Activated T-cell treated with anti-CD3 and anti-CD28 coated beads for 4 hours (primary cell): ENCODE results near the gene TMEM254.
"Not testable (repeated sequence)": the region's sequence is repeated elsewhere in the genome, so short reads cannot be mapped to it uniquely, and the experiment has no call there.

ENCODE experiments used
- DNase-seq: peaks from one replicate; pipeline ENCODE4 v3.0.0-alpha.2; 2020

TMEM254 gene, protein sequence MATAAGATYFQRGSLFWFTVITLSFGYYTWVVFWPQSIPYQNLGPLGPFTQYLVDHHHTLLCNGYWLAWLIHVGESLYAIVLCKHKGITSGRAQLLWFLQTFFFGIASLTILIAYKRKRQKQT

DNA sequence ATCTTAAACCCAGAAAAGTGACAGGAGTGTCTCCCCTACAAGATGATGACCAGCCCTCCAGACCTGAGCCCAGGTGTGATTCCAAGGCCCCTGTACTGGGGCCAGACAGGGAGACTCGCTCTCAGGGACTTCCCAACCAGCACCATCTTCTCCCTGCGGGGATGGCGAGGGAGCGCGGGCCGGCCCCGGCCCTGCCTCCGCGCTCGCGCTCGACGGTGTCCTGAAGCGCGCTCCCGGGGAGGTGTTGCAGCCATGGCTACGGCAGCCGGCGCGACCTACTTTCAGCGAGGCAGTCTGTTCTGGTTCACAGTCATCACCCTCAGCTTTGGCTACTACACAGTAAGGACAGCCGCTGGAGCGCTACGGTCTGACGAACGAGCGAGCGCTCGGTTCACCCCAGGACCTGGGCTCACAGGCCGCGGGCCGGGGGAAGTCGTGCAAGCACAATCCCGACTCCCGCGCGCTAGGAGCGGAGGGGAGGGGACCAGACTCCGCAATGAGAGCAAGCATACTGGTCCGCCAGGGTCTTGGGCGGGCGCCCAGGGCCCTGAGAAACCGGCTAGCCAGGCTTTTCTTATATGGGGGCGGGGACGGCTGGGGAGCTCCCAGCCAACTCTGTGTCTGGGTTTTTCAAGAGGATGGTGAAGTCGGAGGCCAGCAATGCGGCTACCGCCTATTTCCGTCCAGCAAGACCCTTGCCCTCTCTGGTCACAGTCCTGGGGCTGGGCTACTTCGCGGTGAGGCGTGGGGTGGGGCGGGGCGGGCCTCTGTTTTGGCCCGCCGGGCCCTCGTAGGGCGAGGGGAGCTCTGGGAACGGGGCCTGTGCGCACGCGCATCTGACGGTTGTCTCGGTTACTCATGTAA, at the start of gene TMEM254:
Gene TMEM254, plus strand, starts transcription at position 218 of the 864 bp plus-strand sequence. Its CDS starts 35 bp downstream, at position 253.
- peak; percentile 84 for DNase-seq

DNA sequence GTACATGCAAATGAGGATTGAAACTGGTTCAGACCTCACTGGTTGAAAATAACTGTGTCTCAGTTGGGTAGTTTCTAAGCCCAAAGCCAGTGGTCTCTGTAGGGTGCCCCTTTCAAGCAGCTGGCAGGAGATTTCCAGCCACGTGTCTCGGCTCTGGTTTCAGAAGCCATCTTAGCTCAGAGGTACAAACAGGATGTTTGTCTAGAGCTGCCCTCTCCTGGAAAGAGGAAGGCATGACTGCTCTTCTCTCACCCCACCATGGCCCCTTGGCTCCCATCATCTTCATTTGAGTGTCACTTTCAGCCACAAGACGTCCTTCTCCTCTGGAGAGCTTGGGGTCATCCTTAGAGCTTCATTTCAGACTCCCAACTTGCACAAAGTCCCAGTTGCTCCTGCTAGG, 49.3 kb upstream of the TMEM254 start:
- DNase-seq, result not testable (repeated sequence)

DNA sequence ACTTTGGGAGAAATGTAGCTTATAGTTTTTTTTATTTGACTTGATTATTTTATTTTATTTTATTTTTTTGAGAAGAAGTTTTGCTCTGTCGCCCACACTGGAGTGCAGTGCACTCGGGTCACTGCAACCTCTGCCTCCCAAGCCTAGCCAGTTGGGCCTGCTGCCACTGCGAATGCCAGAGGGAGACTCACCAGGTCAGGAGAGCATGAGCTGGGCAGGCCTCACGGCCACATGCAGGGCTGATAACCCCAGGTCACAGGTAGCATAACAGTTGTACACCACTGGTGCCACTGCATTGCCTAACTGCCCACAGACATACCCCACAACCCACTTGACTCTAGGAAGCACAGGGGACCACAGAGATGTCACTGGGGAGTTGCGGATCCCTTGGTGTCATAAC, 48.6 kb upstream of the TMEM254 start:
- not testable (repeated sequence) for DNase-seq

DNA sequence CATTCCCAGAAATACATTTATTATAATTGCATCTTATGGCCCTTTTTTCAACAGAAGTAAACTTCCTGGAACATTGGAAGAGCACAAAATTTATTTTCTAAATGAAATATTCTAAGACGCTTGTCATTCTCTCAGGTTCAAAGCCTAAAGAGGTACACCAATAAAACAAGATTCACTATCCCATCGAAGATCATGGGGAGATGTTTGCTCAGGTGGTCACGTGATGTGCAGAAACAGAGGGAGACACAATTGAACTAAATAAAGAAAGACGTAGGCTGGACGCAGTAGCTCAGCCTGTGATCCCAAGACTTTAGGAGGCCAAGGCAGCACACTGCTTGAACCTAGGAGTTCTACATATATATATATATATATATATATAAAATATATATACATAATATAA, 46.0 kb upstream of the TMEM254 start:
- no peak for DNase-seq

DNA sequence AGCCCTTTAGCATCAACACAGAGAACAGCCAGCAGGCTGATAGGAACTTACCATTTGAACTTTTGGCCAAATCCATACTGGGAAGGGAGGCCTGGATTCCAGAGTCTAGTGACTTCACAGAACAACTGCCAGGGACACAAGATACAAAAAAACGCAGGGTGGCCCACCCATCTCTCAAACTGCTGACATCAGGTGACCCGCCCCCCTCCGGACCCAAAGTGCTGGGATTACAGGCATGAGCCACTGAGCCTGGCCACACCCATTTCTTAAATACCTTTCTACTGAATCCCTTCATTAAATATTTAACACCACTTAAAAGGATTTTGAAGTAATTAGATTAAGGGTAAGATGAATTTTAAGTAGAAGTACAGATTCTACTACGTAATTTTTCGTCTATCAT, 43.7 kb upstream of the TMEM254 start:
- not testable (repeated sequence) for DNase-seq

DNA sequence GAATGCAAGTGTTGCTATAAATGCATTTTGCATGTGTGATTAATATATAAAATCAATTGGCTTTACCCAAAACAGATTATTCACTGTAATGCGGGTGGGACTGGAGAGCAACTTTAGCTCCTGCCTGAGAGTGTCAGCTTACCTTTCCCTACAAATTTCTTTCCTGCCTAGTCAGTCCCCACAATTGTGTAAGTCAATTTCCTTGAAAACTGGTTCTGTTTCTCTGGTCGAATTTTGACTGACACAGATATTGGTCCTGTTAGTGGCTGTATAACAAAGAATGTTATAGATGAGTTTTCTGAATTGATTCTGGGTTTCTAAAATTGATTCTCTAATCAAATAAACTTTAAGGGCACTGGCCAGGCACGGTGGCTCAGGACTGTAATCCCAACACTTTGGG, 43.0 kb upstream of the TMEM254 start:
- not testable (repeated sequence) for DNase-seq

DNA sequence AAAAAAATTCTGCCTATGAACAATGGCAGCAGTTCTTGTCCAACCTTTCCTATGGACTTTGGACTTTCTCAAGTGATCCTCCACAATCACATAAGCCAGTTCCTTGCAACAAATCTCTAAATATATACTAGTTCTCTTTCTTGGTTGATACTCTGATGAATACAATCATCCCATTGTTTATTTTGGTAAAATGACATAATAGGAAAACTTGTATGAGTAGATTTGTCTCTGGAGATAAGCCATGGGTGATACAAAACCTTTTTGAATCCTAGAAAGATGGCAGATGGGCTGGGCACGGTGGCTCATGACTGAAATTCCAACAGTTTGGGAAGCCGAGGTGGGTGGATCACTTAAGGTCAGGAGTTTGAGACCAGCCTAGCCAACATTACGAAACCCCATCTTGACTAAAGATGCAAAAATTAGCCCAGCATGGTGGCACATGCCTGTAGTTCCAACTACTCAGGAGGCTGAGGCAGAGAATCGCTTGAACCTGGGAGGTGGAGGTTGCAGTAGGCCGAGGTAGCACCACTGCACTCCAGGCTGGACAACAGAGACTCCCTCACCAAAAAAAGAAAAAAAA, 41.5 kb upstream of the TMEM254 start:
- DNase-seq, result not testable (repeated sequence)

DNA sequence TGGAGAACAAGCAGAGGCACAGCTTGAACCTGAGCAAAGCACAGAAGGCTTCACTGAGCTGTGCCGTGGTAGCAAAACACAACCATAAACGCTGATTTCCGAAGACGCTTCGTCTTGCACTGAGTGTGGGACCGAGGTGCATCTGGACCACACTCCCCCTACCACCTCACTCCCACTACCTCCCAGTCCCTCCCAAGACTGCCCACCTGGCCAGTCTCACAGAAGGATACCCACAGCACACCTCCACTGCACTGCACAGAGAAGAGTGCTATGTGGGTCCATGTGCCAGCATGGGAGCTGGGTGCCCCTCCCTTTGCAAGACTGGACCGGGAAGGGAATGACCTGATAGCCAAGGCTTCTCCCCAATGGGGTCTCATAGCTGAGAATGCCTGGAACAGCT, 40.2 kb upstream of the TMEM254 start:
- DNase-seq, result not testable (repeated sequence)

DNA sequence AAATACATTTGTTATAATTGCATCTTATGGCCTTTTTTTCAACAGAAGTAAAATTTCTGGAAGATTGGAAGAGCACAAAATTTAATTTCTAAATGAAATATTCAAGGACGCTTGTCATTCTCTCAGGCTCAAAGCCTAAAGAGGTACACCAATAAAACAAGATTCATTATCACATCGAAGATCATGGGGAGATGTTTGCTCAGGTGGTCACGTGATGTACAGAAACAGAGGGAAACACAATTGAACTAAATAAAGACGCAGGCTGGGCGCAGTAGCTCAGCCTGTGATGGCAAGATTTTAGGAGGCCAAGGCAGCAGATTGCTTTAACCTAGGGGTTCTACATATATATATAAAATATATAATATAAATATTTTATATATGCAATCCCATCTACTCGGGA, 37.3 kb upstream of the TMEM254 start:
- DNase-seq, result no peak

DNA sequence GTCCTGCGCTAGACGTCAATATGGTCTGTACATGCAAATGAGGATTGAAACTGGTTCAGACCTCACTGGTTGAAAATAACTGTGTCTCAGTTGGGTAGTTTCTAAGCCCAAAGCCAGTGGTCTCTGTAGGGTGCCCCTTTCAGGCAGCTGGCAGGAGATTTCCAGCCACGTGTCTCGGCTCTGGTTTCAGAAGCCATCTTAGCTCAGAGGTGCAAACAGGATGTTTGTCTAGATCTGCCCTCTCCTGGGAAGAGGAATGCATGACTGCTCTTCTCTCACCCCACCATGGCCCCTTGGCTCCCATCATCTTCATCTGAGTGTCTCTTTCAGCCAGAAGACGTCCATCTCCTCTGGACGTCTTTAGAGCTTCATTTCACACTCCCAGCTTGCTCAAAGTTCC, 33.5 kb upstream of the TMEM254 start:
- not testable (repeated sequence) for DNase-seq

DNA sequence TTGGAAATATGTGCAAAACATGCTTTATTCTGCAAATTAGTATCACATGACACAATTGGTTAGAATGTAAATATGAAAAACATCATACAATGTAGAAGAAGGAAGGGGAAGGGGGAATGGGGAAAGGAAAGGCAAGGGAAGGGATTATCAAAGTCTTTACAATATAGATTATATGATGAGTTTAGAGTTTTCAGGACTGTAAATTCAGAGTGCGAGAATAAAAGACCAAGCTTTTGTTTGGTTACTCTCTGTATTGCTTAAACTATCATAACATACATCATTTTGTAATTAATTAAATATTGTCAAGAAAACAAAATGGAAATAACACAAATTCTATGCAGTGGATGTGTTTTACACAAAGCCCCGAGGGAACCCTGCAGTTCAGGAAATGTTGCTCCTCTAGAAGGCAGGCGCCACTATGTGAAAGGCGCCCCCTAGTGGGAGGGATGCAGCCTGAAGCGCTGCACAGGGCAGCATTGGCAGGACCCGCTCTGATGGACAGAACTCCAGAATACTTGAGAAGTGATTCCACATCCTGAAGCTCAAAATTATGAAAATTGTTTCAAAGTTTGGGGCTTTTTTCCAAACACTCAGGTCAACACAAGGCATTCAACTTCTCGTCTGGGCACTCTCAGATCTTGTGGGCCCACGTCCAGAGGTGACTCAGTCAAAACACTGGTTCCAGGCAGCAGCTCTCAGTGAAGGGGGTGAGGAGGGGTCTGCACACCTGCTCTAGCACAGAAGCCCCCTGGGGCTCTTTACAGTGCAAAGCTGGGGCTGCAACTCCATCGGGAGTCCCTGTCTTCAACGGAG, 31.6 kb upstream of the TMEM254 start:
- DNase-seq, result peak; percentile 66

DNA sequence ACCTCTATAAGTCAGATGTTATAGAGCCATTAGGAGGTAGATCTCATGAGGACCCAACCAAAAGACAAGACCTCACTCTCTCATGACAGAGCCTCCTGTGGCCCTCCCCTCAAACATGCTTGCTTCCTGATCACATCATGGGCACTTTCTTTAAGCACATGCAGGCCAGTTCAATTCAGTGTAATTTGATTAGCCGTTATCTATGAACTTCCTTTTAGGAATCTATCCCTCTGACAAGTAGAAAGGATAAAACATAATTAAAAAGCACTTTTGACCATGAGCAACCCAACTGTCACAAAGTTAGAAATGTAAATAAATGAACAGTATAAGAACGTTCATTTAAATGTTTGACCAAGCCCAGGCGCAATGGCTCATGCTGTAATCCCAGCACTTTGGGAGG, 27.7 kb upstream of the TMEM254 start:
- no peak for DNase-seq

DNA sequence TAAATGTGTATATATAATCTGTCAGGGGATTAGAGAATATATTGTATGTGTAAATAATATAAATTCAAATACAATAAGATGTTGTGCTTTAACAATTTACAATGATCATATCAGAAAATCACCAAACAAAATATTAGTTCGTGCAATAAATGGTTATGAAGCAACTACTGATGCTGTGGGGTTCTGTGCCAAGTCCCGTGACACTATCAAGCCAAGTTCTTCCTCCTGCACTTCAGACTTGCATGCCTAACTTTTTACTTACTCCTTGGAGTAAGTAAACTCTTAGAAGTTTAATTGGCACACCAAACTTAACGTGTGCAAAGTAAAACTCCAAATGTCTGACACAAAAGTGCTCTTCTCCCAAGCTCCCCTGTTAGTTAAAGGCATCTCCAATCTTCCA, 26.5 kb upstream of the TMEM254 start:
- DNase-seq, result no peak

DNA sequence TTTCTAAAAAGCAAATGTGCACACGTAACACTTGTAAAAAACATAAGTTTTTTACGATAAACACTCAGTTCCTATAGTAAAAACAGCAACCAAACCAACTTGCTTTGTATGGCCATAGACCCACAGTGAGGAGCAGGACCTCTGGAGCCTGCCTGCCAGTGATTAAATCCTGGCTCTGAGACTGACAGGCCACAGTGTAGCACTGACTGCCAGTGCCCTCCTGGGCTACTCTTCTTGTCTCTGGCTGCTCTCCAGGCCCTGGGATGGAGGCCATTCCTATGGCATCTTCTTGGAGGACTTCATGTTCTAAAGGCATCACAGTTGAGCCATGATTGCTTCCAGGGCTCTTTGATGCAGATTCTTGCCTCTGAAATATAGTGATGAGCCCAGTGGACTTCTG, 22.7 kb upstream of the TMEM254 start:
- no peak for DNase-seq

DNA sequence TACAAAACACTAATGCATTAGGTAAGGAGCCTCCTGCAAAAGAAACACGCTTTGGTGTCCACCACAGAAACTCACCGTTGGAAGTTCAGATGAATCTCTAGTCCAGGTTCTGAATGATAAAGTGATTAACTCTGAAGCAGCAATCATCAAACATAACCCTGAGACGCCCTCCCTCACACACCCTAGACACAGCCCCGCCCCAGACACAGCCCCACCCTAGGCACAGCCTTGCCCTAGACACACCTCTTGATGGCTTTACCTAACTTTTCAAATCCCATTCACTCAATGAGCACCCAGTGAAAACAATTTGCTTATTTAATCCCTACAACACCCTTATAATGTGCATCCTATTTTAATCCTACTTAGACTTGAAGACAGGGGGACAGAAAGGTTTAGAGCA, 21.3 kb upstream of the TMEM254 start:
- no peak for DNase-seq

DNA sequence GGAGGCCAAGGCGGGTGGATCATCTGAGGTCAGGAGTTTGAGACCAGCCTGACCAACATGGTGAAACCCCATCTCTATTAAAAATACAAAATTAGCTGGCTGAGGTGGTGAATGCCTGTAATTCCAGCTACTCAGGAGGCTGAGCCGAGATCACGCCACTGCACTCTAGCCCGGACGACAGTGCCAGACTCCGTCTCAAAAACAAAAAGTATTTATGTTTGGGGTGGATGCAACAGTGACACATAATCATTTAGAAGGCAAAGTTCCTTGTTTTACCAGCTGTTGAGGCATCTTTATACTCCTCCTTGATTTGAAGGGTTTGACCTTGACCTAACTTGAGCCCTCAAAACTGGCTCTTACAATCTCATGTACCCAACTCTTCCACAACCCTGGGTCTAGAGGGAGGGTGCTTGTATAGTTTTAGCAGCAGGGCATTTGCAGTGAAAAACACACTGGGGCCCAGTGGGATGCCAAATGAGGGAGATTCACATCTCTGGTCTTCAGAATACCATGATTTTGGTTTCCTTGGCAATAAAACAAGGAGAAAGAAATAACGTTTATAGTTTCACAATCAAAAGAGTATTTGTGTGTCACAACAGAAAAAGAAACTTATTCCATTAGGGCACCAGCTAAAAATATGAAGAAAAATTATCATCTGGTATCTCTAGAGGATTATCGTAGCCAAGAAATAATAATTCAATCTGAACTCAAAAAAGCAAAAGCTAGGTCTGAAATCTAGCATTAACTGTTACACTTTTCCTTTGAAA, 14.2 kb upstream of the TMEM254 start:
- no peak for DNase-seq

DNA sequence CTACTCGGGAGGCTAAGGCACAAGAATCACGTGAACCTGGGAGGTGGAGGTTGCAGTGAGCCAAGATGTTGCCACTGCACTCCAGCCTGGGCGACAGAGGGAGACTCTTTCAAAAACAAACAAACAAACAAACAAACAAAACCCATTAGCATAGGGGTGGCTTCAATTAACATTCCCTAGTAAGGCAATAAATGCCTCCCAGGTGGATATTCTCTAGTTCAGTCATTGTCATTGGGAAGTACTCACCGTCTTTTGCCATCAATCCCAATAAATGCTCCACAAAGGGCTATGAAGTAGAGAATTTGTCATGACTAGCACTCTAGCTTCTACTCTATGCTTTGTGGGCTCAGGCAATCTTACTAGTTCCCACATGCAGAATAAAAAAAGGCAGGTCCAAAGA, 11.7 kb upstream of the TMEM254 start:
- no peak for DNase-seq

DNA sequence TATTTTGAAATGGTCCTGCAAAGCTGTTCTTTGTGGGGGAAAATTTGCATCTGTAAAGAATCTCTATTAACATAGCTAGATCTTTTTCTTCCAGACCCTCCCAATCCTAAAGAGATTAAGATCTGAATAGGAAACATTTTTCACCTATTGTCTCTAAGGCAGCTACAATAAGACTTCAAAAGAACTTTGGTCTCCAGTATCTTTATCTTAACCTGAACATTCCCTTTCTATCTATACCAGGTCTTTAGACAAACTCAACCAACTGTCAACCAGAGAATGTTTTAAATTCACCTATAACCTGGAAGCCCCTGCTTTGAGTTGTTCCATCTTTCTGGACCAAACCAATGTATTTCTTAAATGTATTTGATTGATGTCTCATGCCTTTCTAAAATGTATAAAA, 10.6 kb upstream of the TMEM254 start:
- DNase-seq, result not testable (repeated sequence)

DNA sequence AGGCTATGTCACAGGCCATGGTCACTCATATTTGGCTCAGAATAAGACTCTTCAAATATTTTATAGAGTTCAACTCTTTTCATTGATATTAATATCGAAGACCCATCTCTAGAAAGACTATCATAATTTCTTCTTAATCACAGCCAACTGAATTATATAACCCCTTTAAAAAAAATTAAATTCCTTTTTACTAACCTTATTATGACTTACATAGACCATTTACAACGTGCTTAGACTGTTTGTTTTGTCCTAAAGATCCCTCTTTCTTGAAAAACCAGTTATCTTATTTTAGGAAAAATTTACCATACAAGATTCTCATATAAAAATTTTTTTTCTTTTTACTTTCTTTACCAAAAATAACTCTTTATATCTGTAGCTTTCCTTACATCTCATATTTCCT, 10.2 kb upstream of the TMEM254 start:
- DNase-seq, result no peak

DNA sequence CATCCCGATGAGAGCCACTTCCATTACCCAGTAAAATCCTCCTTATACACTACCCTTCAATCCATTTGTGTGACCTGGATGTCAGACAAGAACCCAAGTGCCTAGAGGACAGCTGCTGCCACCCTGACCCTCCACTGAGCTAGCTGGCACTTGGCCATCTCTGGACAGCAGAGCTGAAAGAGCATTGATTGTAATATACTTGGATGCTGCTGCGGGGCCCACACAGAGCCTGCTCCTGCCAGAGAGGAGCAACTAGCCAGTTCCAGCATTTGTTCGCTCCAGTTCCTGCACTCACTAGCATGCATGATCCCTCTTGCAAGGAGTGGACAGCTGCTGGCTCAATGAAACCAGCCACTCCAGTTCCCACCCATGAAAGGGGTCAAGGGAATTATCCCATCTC, 8.4 kb upstream of the TMEM254 start:
- no peak for DNase-seq

DNA sequence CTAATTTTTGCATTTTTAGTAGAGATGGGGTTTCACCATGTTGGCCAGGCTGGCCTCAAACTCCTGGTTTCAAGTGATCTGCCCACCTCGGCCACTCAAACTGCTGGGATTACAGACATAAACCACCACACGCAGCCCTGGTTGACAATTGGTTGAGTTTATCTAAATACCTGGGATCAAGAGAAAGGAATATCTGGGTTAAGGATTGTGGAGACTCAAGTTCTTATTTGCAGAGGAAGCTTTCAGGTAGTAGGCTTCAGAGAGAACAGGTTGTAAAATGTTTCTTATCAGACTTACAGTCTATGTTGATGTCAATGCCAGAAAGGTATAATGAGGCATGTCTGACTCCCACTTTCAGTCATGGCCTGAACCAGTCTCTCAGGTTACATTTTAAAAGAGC, 5.9 kb upstream of the TMEM254 start:
- DNase-seq, result no peak

DNA sequence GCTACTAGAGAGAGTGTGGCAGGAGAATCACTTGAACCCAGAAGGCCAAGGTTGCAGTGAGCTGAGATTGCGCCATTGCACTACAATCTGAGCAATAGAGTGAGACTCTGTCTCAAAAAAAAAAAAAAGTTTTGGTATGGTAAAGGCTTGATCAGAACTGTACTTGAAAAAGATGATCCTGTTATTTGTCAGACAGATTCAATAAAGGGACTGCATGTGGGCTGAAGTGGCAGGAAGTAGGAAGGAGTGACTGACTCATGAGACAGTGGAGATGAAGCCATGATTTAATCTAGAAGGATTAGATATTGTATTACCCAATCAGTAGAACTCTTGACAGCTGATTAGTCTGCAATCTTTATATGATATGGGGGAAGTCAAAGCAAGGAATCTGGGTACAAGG, 2.7 kb upstream of the TMEM254 start:
- DNase-seq, result no peak
